ENCODE measurements around the gene IL4R.

IL4R gene

GRCh38 chr16:27398894-27399853 is 85.4 kb downstream of the IL4R start:
- H3K27ac ChIP-seq = no peak overlapping the region
- TF ChIP-seq CTCF (conservative IDR thresholded peaks at IDR 0.05) (no peak), ZFX (IDR thresholded peaks at IDR 0.05) (no peak)

GRCh38 chr16:27399969-27400368 is 86.2 kb downstream of the IL4R start:
- no peak overlapping the region for H3K27ac ChIP-seq
- no peak for TF ChIP-seq ZFX (IDR thresholded peaks at IDR 0.05)
- TF ChIP-seq CTCF (conservative IDR thresholded peaks at IDR 0.05) = no peak

- no peak for TF ChIP-seq ZFX (IDR thresholded peaks at IDR 0.05)
- no peak overlapping the region for H3K27ac ChIP-seq
Measured at GRCh38 chr16:27400751-27401620, 87.2 kb downstream of the IL4R start.

- TF ChIP-seq ZFX (IDR thresholded peaks at IDR 0.05) = no peak
- no peak for TF ChIP-seq CTCF (conservative IDR thresholded peaks at IDR 0.05)
- H3K27ac ChIP-seq = no peak within 1 kb of the TSS
Measured at GRCh38 chr16:27401768-27402568, 88.2 kb downstream of the IL4R start, which contains the start of gene IL21R. Gene IL21R, plus strand, starts transcription at chr16:27402174. Its CDS starts 27,898 bp downstream, at chr16:27430072.

DNA sequence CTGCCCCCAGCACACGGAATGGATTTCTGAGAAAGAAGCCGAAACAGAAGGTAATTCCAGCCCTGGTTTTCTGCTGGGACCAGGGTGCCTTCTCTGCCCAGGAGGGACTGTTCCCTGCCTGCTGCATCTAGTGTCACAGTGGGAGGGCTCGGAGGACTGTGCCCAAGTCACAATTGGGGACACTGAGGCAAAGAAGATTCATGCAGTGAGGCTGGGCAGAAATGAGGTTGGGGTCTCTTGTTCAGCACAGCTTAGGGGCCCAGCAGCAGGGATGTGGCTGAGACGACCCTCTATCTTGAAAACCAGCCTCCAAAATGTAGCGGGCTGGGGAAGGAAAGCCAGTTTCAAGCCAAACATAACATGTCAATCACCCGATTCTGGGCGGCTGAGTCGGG is 88.8 kb downstream of the IL4R start:
- TF ChIP-seq CTCF (conservative IDR thresholded peaks at IDR 0.05) = no peak
- TF ChIP-seq ZFX (IDR thresholded peaks at IDR 0.05) = no peak
- no peak overlapping the region for H3K27ac ChIP-seq

GRCh38 chr16:27402964-27403600 is 89.3 kb downstream of the IL4R start:
- no peak overlapping the region for H3K27ac ChIP-seq
- TF ChIP-seq ZFX (IDR thresholded peaks at IDR 0.05) (no peak), CTCF (conservative IDR thresholded peaks at IDR 0.05) (no peak)

DNA sequence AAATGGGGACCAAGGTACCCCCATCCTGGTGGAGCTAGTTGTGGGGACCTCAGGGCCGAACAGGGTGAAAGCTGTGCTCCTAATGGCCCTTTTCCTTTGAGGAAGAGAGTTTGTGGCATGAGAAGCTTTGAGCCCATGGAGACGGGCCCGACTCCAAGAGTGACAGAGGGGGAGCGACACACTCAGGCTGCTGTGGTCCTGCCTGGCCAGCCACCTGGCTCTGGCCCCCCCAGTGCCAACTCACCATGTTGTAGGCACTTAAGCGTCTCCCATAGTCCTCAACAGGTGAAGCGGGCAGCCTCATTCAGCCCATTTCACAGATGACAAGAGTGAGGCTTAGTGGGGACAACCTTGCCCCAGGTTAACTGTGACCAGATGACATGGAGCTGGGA is 89.8 kb downstream of the IL4R start:
- no peak overlapping the region for H3K27ac ChIP-seq
- TF ChIP-seq CTCF (conservative IDR thresholded peaks at IDR 0.05) (no peak), ZFX (IDR thresholded peaks at IDR 0.05) (no peak)

Data from C4-2B (cell line).